Hematopoietic multipotent progenitor cell treated with erythropoietin and hydrocortisone succinate and interleukin-3 and kit ligand, for 15 days (in vitro differentiated cells): ENCODE measurements around the gene ZMYM4.
"Not testable (repeated sequence)": the region's sequence is repeated elsewhere in the genome, so short reads cannot be mapped to it uniquely, and the experiment has no call there.

Experiments
- DNase-seq: peaks from one replicate; pipeline ENCODE4 v3.0.0-alpha.2; 2015; ENCODE audit warnings: low spot score

Gene ZMYM4

GRCh38 chr1:35326246-35326866 is 57.8 kb downstream of the ZMYM4 start:
- DNase-seq, result no peak

GRCh38 chr1:35331618-35332017 is 63.1 kb downstream of the ZMYM4 start:
- not testable (repeated sequence) for DNase-seq

- no peak for DNase-seq
Measured at GRCh38 chr1:35334485-35334884, 66.0 kb downstream of the ZMYM4 start.

GRCh38 chr1:35340519-35340918 is 72.0 kb downstream of the ZMYM4 start:
- DNase-seq, result no peak

- no peak for DNase-seq
Measured at GRCh38 chr1:35345439-35345981, 77.0 kb downstream of the ZMYM4 start.

GRCh38 chr1:35350872-35351271 is 82.4 kb downstream of the ZMYM4 start:
- no peak for DNase-seq

- no peak for DNase-seq
Measured at GRCh38 chr1:35359995-35360394, 91.5 kb downstream of the ZMYM4 start.

- DNase-seq, result no peak
Measured at GRCh38 chr1:35361638-35362037, 93.1 kb downstream of the ZMYM4 start.

- no peak for DNase-seq
Measured at GRCh38 chr1:35364741-35365140, 96.2 kb downstream of the ZMYM4 start.

- no peak for DNase-seq
Measured at GRCh38 chr1:35367914-35368313, 99.4 kb downstream of the ZMYM4 start.

- no peak for DNase-seq
Measured at GRCh38 chr1:35369922-35370671, 101.6 kb downstream of the ZMYM4 start.

- DNase-seq, result no peak
Measured at GRCh38 chr1:35371506-35371905, 103.0 kb downstream of the ZMYM4 start.

- no peak for DNase-seq
Measured at GRCh38 chr1:35377555-35377954, 109.0 kb downstream of the ZMYM4 start.

- no peak for DNase-seq
Measured at GRCh38 chr1:35379317-35380000, 111.0 kb downstream of the ZMYM4 start.

- not testable (repeated sequence) for DNase-seq
Measured at GRCh38 chr1:35380111-35380510, 111.6 kb downstream of the ZMYM4 start.

GRCh38 chr1:35382107-35382506 is 113.6 kb downstream of the ZMYM4 start:
- DNase-seq, result no peak

- DNase-seq, result no peak
Measured at GRCh38 chr1:35386290-35386689, 117.8 kb downstream of the ZMYM4 start.

- DNase-seq, result no peak
Measured at GRCh38 chr1:35386959-35387358, 118.5 kb downstream of the ZMYM4 start.

- DNase-seq, result no peak
Measured at GRCh38 chr1:35390600-35391494, 122.3 kb downstream of the ZMYM4 start.

GRCh38 chr1:35394386-35394785 is 125.9 kb downstream of the ZMYM4 start:
- DNase-seq, result no peak

- DNase-seq, result no peak
Measured at GRCh38 chr1:35398739-35399138, 130.2 kb downstream of the ZMYM4 start.

GRCh38 chr1:35401049-35401448 is 132.5 kb downstream of the ZMYM4 start:
- DNase-seq, result no peak
